ENCODE results near the gene NAT8. TPM values are rescaled to one million over a fixed set of nuclear protein-coding genes. Genes with fewer than 3 reads are reported as not detected.

NAT8 gene
- total and polyA plus RNA-seq, 2 of the 8 experiments (the other 6 are each of a cell fraction or from before 2014, with no cell fraction given), result not detected

DNA sequence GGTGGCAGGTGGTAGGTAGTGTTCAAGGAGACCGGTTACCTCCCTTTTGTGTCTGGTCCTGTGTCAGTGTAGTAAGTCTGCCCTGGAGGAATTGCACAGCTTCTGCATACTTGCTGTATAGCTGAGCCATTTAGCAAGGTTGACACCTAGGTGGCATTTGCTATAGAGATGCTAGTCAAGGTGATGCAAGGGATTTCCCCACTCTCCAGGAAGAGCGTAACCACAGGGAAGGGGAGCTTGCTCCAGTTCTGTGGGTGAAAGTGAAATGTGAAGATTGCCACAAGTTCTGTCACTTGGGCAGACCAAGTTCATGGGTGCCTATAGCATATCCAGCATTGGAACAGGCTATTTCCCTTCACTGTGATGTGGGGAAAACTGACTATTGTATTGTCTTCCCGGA is 28.1 kb downstream of the NAT8 start:
- H4K91ac ChIP-seq (replicated peaks; ENCODE audit: insufficient read length, low read length), result no peak overlapping the region
- H4K8ac ChIP-seq (ENCODE audit: extremely low read depth, insufficient read depth, low read length), result no peak overlapping the region
- TF ChIP-seq, protein P1, sequence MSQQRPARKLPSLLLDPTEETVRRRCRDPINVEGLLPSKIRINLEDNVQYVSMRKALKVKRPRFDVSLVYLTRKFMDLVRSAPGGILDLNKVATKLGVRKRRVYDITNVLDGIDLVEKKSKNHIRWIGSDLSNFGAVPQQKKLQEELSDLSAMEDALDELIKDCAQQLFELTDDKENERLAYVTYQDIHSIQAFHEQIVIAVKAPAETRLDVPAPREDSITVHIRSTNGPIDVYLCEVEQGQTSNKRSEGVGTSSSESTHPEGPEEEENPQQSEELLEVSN (IDR thresholded peaks at IDR 0.05), result no peak
- TF ChIP-seq MAFK (IDR thresholded peaks at IDR 0.05; ENCODE audit: low read depth, low read length) (no peak), SP4 (IDR thresholded peaks at IDR 0.05; ENCODE audit: low read length) (no peak), KDM4A (IDR thresholded peaks at IDR 0.05; ENCODE audit: low read depth, low read length, severe bottlenecking) (no peak), CREB1 (IDR thresholded peaks at IDR 0.05) (no peak), TBP (IDR thresholded peaks at IDR 0.05; ENCODE audit: low read depth, low read length) (no peak), NRF1 (IDR thresholded peaks at IDR 0.05; ENCODE audit: low read depth, low read length) (no peak), POU5F1 (IDR thresholded peaks at IDR 0.05; ENCODE audit: low read depth, low read length) (no peak), KDM5A (IDR thresholded peaks at IDR 0.05; ENCODE audit: low read length) (no peak), SIX5 (IDR thresholded peaks at IDR 0.05; ENCODE audit: low read depth, low read length) (no peak), NANOG (IDR thresholded peaks at IDR 0.05; ENCODE audit: insufficient read depth, low read depth, low read length, poor library complexity, severe bottlenecking) (no peak), RXRA (IDR thresholded peaks at IDR 0.05; ENCODE audit: insufficient read depth, low read depth, low read length) (no peak), SUZ12 (IDR thresholded peaks at IDR 0.05; ENCODE audit: low read length) (no peak), POLR2AphosphoS5 (IDR thresholded peaks at IDR 0.05; ENCODE audit: low read depth, low read length) (no peak), TEAD4 (IDR thresholded peaks at IDR 0.05; ENCODE audit: low read depth, low read length) (no peak), SRF (IDR thresholded peaks at IDR 0.05; ENCODE audit: low read depth, low read length) (no peak)
- no peak overlapping the region for H2BK20ac ChIP-seq (ENCODE audit: low read length)
- H3K18ac ChIP-seq (ENCODE audit: extremely low read depth, low read length), result no peak overlapping the region
- no peak overlapping the region for H3K23ac ChIP-seq (ENCODE audit: insufficient read length)
- no peaks in the 10 kb centered on the region for H3K9me3 ChIP-seq (ENCODE audit: insufficient read depth in 2 of 2, low read depth in 1 of 2, low read length in 1 of 2)
- no peaks in the 10 kb centered on the region for H3K79me1 ChIP-seq (ENCODE audit: low read depth, low read length)
- H2BK12ac ChIP-seq (ENCODE audit: low read depth, low read length), result no peak overlapping the region
- H2BK120ac ChIP-seq (replicated peaks; ENCODE audit: low read depth, low read length), result no peak overlapping the region
- ChIA-PET POLR2A (ENCODE audit: partially characterized antibody) (interaction anchor here (1.8 kb wide), 1 partner anchor 13 kb away, joined by 5 read pairs; no protein-coding TSS in a partner anchor), CTCF (ENCODE audit: partially characterized antibody) (interaction anchor here (0.8 kb wide), 1 partner anchor 10 kb away, joined by 3 read pairs; no protein-coding TSS in a partner anchor)
- H4K5ac ChIP-seq (ENCODE audit: insufficient read length, low read depth, low read length), result no peak overlapping the region
- no peaks in the 10 kb centered on the region for H3K23me2 ChIP-seq (ENCODE audit: low read depth, low read length)
- H3K27ac ChIP-seq (ENCODE audit: low read depth, low read length), result no peak overlapping the region
- no peaks in the 10 kb centered on the region for H3K4me1 ChIP-seq (replicated peaks in 1 of 4; ENCODE audit: control insufficient read depth in 3 of 4, insufficient read depth in 4 of 4, low read length in 3 of 4)
- no peak overlapping the region for H2BK15ac ChIP-seq (ENCODE audit: low read length)
- peaks cover 0 to 2% of the 10 kb centered on the region in 2 experiments for H4K20me1 ChIP-seq (replicated peaks in 1 of 2; ENCODE audit: control insufficient read depth in 1 of 2, insufficient read depth in 2 of 2, low read length in 2 of 2)
- no peak for FAIRE-seq
- H3K56ac ChIP-seq (replicated peaks; ENCODE audit: insufficient read length, low read depth, low read length), result no peak overlapping the region
- no peak overlapping the region for H3K14ac ChIP-seq (ENCODE audit: insufficient read length)
- H2AFZ ChIP-seq (ENCODE audit: low read length), result no peak overlapping the region
- no peak overlapping the region for H3K4me3 ChIP-seq (ENCODE audit: extremely low read depth in 1 of 4, insufficient read depth in 2 of 4, low read depth in 3 of 4, low read length in 4 of 4)
- H3K27me3 ChIP-seq (replicated peaks in 1 of 4; ENCODE audit: control insufficient read depth in 3 of 4, extremely low read depth in 1 of 4, insufficient read depth in 3 of 4, low read length in 3 of 4), result no peaks in the 10 kb centered on the region
- 91% methylated on average over 3 of the region's 3 CpGs; no CpG with 5 or more reads in 1 of the 2 experiments for WGBS, 2 experiments (ENCODE audit: extremely low coverage in 1 of 2, insufficient coverage in 1 of 2, insufficient read length in 1 of 2, insufficient replicate concordance in 2 of 2, low coverage in 1 of 2, low lambda C conversion rate in 2 of 2, missing lambda C conversion rate in 1 of 2)
- H2BK5ac ChIP-seq (ENCODE audit: low read depth, low read length), result no peak overlapping the region
- H3K4ac ChIP-seq (replicated peaks; ENCODE audit: insufficient read length, low read depth, low read length), result no peak overlapping the region
- no peak for DNase-seq (ENCODE audit: low read depth in 1 of 2, low spot score in 2 of 2)
- no peak overlapping the region for H2AK5ac ChIP-seq (ENCODE audit: low read depth, low read length)
- no peaks in the 10 kb centered on the region; a peak in 1 of 8 replicates for H3K36me3 ChIP-seq (ENCODE audit: control insufficient read depth in 2 of 4, insufficient read depth in 4 of 4, low read length in 3 of 4)
- H3K79me2 ChIP-seq (ENCODE audit: control insufficient read depth in 1 of 2, insufficient read depth in 2 of 2, low read length in 2 of 2), result no peaks in the 10 kb centered on the region
- no peak overlapping the region for H3K4me2 ChIP-seq (ENCODE audit: insufficient read depth in 1 of 2, low read depth in 2 of 2, low read length in 2 of 2)
- H3K9ac ChIP-seq (replicated peaks in 1 of 4; ENCODE audit: extremely low read depth in 1 of 4, low read depth in 3 of 4, low read length in 3 of 4), result no peak overlapping the region
